ENCODE results near the gene TAF4. TPM values are rescaled to one million over a fixed set of nuclear protein-coding genes. Genes with fewer than 3 reads are reported as not detected.

The TAF4 gene
- total RNA-seq, 1 experiment from 2014 or later: 21.0 TPM

DNA sequence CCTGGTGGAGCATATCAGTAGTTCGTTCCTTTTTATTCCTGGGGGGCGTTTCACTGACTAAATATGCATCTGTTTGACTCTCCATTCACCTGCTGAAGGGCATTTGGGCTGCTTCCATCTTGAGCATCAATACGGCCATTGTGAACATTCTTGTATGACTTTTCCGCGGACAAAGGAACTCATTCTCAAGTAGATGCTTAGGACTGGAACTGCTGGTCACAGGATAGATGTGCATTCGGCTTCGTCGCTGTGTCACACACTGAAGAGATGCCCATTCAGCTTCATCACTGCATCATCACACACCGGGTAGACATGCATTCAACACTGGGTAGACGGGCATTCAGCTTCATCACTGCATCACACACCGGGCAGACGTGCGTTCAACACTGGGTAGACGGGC, 95.3 kb downstream of the TAF4 start:
- TF ChIP-seq, protein P1, sequence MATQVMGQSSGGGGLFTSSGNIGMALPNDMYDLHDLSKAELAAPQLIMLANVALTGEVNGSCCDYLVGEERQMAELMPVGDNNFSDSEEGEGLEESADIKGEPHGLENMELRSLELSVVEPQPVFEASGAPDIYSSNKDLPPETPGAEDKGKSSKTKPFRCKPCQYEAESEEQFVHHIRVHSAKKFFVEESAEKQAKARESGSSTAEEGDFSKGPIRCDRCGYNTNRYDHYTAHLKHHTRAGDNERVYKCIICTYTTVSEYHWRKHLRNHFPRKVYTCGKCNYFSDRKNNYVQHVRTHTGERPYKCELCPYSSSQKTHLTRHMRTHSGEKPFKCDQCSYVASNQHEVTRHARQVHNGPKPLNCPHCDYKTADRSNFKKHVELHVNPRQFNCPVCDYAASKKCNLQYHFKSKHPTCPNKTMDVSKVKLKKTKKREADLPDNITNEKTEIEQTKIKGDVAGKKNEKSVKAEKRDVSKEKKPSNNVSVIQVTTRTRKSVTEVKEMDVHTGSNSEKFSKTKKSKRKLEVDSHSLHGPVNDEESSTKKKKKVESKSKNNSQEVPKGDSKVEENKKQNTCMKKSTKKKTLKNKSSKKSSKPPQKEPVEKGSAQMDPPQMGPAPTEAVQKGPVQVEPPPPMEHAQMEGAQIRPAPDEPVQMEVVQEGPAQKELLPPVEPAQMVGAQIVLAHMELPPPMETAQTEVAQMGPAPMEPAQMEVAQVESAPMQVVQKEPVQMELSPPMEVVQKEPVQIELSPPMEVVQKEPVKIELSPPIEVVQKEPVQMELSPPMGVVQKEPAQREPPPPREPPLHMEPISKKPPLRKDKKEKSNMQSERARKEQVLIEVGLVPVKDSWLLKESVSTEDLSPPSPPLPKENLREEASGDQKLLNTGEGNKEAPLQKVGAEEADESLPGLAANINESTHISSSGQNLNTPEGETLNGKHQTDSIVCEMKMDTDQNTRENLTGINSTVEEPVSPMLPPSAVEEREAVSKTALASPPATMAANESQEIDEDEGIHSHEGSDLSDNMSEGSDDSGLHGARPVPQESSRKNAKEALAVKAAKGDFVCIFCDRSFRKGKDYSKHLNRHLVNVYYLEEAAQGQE (IDR thresholded peaks at IDR 0.05; ENCODE audit: insufficient read depth in 1 of 2, low read depth in 2 of 2, low read length in 1 of 2): no peak
- TF ChIP-seq POLR2AphosphoS5 (IDR thresholded peaks at IDR 0.05; ENCODE audit: low read depth, low read length): no peak
- TF ChIP-seq SIN3A (IDR thresholded peaks at IDR 0.05; ENCODE audit: borderline replicate concordance, insufficient read depth, low read depth, low read length): no peak
- TF ChIP-seq, protein P2, sequence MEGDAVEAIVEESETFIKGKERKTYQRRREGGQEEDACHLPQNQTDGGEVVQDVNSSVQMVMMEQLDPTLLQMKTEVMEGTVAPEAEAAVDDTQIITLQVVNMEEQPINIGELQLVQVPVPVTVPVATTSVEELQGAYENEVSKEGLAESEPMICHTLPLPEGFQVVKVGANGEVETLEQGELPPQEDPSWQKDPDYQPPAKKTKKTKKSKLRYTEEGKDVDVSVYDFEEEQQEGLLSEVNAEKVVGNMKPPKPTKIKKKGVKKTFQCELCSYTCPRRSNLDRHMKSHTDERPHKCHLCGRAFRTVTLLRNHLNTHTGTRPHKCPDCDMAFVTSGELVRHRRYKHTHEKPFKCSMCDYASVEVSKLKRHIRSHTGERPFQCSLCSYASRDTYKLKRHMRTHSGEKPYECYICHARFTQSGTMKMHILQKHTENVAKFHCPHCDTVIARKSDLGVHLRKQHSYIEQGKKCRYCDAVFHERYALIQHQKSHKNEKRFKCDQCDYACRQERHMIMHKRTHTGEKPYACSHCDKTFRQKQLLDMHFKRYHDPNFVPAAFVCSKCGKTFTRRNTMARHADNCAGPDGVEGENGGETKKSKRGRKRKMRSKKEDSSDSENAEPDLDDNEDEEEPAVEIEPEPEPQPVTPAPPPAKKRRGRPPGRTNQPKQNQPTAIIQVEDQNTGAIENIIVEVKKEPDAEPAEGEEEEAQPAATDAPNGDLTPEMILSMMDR (IDR thresholded peaks at IDR 0.05): no peak
- TF ChIP-seq TCF7L2 (IDR thresholded peaks at IDR 0.05; ENCODE audit: low read depth, low read length): no peak
- no peak for DNase-seq (ENCODE audit: low read depth, low spot score)
- POLR2A ChIA-PET: no interaction called here
- no peak overlapping the region for H3K27ac ChIP-seq (ENCODE audit: low read length)
- no peaks in the 10 kb centered on the region for H3K4me1 ChIP-seq (ENCODE audit: control insufficient read depth, insufficient read depth, low read length)
- intact Hi-C loops (cut with micrococcal nuclease; ENCODE audit: unreplicated experiment) (no loop called here), in situ Hi-C loops (cut with HindIII; ENCODE audit: low pct_unique_long_range_greater_than_20kb, low sequenced_read_pairs) (no loop called here)
- H3K27me3 ChIP-seq (ENCODE audit: control insufficient read depth, insufficient read depth, low read length): no peaks in the 10 kb centered on the region
- no peak for ATAC-seq
- H3K9me3 ChIP-seq (ENCODE audit: control insufficient read depth, insufficient read depth, low read depth, low read length): no peaks in the 10 kb centered on the region
- CTCF ChIA-PET: no interaction called here
- no TSS peak for BruUV-seq (replicated peaks)
- no peak overlapping the region for H3K4me3 ChIP-seq (ENCODE audit: low read depth in 2 of 2, low read length in 2 of 2)
- no peaks in the 10 kb centered on the region; the same call in 1 of the 2 replicates for H3K36me3 ChIP-seq (ENCODE audit: control insufficient read depth, insufficient read depth, low read length)

DNA sequence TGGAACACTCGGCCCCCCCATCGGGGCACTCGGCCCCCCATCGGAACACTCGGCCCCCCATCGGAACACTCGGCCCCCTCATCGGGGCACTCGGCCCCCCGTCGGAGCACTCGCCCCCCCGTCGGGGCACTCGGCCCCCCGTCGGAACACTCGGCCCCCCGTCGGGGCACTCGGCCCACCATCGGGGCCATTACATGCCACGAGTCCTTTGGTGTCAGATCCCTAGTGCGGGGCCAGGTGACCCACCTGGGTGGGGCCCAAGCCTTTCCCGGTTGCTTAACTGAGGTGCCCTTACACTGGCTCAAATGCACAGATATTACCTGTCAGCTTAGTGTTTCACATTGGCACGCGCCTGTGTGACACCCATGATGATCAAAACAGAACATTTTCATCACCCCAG, 95.9 kb downstream of the TAF4 start:
- Histone ChIP-seq H3K4me1 (ENCODE audit: control insufficient read depth, insufficient read depth, low read length) (no peaks in the 10 kb centered on the region), H3K4me3 (ENCODE audit: low read depth in 2 of 2, low read length in 2 of 2) (no peak overlapping the region), H3K27ac (ENCODE audit: low read length) (no peak overlapping the region), H3K27me3 (ENCODE audit: control insufficient read depth, insufficient read depth, low read length) (no peaks in the 10 kb centered on the region), H3K9me3 (ENCODE audit: control insufficient read depth, insufficient read depth, low read depth, low read length) (no peaks in the 10 kb centered on the region), H3K36me3 (ENCODE audit: control insufficient read depth, insufficient read depth, low read length) (no peaks in the 10 kb centered on the region; the same call in 1 of the 2 replicates)
- in situ Hi-C loops (cut with HindIII; ENCODE audit: low pct_unique_long_range_greater_than_20kb, low sequenced_read_pairs): no loop called here
- no peak for TF ChIP-seq TCF7L2 (IDR thresholded peaks at IDR 0.05; ENCODE audit: low read depth, low read length)
- no peak for TF ChIP-seq SIN3A (IDR thresholded peaks at IDR 0.05; ENCODE audit: borderline replicate concordance, insufficient read depth, low read depth, low read length)
- TF ChIP-seq, protein P2 (IDR thresholded peaks at IDR 0.05): no peak
- TF ChIP-seq, protein P1 (IDR thresholded peaks at IDR 0.05; ENCODE audit: insufficient read depth in 1 of 2, low read depth in 2 of 2, low read length in 1 of 2): no peak
- no peak for TF ChIP-seq POLR2AphosphoS5 (IDR thresholded peaks at IDR 0.05; ENCODE audit: low read depth, low read length)
- no peak for DNase-seq (ENCODE audit: low read depth, low spot score)
- CTCF ChIA-PET: no interaction called here
- ATAC-seq: no peak
- POLR2A ChIA-PET: no interaction called here
- intact Hi-C loops (cut with micrococcal nuclease; ENCODE audit: unreplicated experiment): no loop called here
- BruUV-seq (replicated peaks): no TSS peak

All from Panc1 (cell line).